Glomerular visceral epithelial cell (primary cell): Measurements from ENCODE around the gene ZBTB7A.

Experiments used
- DNase-seq: peaks from one replicate; pipeline ENCODE4 v3.0.0-alpha.2; 2016; ENCODE audit errors: extremely low spot score

The ZBTB7A gene

GRCh38 chr19:4036576-4037300 is 30.0 kb downstream of the ZBTB7A start:
- DNase-seq = no peak

DNA sequence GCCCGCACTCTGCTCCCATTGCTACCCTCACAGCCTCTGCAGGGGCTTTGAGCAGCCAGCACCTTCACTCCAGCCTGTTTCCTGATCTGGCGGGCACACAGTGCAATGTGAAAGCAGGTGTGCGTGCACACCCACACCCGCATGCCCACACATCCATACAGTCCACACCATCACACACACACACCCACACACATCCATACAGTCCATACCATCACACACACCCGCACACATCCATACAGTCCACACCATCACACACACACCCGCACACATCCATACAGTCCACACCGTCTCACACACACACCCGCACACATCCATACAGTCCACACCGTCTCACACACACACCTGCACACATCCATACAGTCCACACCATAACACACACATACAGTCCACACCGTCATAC is 31.1 kb downstream of the ZBTB7A start:
- no peak for DNase-seq

GRCh38 chr19:4035018-4035566 is 31.6 kb downstream of the ZBTB7A start:
- DNase-seq = no peak

DNA sequence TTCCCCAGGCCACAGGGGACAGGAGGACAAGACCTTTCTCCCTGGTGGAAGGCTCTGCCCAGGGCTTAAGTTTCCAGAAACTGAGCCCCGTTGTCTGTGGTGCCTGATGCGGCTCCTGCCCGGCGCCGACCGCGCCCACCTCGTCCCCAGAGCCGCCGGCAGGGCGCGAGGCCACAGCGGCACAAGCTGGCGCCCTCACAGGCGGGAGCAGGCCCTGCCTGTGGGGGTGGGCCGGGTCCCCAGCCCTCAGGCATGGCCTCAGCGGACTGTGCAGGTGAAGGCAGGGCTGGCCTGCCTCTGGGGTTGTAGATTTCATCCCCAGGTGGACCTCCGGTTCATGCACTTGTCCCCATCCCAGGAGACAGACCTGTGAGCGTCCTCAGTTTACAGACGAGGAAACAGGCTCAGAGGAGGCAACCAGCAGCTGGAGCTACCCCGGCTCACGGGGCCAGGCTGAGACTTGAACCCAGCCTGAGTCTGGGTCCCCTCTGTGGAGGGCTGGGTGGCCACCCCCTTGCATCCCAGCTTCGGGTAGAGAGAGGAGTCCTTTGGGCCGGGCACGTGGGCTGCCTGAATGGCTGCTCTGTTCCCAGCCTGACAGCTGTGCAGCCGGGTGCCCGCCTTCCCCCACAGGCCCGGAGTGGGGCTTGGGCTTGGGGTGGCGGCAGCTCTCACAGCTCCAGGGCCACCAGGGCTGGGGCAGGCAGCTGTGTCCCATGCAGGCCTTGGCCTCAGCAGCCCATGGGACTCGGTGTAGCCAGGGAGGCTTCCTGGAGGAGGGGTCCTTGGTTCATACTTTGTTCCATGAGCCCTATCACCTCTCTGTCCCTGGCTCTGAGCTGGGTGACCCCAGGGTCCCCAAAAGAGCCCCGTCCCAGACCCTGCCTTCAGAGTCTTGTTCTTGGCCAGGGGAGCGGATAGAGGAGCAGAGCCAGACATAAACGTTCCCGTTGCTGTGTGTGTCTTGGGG is 32.4 kb downstream of the ZBTB7A start:
- DNase-seq = no peak

DNA sequence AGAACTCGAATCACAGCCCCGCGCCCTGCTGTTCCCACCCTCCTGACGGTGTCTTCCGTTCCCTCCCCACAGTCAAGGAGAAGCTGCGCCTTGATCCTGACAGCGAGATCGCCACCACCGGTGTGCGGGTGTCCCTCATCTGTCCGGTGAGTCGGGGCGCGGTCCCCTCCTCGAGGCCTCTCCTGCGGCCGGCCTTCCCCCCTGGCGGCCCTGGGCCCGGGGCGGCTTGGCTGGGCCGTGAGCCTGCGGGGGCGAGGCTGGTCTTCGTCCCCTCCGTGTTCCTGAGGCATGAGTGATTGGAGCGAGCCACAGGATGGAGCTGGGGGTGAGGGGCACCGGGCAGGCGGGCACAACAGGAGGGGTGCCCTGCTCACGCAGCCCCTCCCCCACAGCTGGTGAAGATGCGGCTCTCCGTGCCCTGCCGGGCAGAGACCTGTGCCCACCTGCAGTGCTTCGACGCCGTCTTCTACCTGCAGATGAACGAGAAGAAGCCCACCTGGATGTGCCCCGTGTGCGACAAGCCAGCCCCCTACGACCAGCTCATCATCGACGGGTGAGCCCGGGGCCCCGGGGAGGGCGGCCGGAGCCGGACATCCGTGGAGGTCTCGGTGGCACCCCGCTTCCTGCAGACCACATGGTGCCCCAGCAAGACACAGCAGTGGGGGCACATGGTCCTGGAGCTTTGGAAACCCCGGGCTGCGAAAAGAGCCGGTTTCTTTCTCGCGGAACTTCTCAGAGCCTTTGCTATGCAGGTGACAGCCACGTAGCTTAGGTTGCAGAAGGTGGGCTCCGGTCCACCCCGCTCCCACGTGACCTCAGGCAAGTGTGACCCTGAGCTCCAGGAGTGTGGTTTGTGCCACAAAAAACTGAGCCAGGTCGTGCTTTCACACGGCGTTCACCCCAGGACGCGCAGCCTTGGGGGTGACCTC is 33.4 kb downstream of the ZBTB7A start:
- DNase-seq = no peak

GRCh38 chr19:4032436-4032835 is 34.3 kb downstream of the ZBTB7A start:
- no peak for DNase-seq

GRCh38 chr19:4031420-4031819 is 35.3 kb downstream of the ZBTB7A start:
- DNase-seq = no peak

DNA sequence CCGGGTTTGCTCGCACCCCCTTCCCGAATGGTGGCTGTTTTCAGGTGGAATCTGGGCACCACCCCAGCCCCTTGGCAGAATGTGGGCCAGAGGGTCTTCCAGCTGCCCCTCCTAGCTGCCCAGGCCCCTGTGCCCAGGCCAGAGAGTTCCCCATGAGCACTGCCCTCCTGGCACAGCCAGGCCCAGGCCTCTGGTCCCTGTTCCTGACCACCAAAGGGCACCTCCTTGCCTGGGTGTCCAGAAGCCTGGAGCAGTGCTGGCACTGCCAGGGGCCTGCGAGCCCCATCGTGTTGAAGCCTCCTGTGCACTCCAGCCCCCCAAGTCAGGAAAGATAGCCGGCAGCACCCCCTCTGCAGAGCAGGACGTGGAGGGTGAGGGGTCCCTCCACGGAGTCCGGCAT is 35.7 kb downstream of the ZBTB7A start:
- DNase-seq = no peak

DNA sequence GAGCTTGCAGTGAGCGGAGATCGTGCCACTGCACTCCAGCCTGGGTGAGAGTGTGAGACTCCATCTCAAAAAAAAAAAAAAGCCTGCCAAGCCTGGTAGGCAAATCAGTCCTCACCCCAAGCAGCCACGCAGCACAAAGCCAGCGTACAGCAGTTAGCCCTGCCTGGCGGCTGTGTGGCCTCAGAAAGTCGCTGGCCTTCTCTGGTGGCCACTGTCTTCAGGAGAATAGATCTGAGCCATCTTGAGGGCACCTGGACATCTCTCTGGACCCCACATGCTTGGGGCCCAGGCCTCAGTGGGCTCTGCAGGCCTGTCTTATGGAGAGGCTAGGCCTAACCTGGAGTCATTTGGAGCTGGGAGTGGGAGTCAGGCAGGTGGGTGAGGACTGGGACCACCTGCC is 36.1 kb downstream of the ZBTB7A start:
- no peak for DNase-seq

DNA sequence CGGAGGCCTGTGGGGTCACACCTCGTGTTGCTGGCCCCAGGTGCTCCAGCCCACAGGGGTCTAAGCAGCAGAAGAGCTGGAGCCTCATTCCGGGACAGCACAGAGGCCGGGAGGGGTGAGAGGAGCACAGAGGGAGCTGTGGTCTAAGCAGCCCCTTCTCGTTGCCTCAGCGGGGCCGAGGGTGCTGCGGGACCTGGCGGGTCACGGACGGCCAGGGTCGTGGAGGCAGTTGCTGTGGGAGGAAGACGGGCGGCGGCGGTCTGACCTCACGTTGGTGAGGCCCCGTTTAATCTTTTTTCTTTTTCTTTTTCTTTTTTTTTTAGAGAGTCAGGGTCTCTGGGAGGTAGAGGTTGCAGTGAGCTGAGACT is 37.5 kb downstream of the ZBTB7A start:
- no peak for DNase-seq

DNA sequence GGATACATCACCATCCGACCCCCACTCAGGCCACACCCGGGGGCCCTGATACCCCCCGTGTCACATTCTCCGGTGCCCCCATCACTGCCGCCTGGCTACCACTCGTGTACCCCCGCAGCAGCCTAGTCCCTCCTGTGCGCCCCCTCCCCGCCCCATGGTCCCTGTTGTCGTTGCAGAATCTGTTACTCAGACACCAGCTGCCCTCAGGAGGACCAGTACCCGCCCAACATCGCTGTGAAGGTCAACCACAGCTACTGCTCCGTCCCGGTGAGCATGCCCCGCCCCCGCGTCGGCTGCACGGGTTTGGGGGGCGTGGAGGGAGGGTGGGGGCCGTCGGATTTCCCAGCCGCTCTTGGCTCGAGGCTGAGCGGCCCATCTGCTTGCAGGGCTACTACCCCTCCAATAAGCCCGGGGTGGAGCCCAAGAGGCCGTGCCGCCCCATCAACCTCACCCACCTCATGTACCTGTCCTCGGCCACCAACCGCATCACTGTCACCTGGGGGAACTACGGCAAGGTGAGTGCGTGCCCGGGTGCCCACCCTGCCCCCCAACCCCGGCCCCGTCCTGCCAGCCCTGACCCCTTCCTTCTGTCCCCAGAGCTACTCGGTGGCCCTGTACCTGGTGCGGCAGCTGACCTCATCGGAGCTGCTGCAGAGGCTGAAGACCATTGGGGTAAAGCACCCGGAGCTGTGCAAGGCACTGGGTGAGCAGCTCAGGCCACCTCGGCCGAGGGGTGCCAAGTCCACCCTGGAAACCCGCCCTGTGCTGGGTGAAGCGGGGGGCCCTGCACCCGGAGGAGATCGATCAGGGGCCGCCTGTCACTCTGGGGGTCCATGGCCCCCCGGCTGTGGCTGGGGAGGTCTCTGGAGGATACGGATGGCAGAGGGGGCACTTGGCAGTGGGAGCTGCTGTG is 38.1 kb downstream of the ZBTB7A start:
- no peak for DNase-seq

DNA sequence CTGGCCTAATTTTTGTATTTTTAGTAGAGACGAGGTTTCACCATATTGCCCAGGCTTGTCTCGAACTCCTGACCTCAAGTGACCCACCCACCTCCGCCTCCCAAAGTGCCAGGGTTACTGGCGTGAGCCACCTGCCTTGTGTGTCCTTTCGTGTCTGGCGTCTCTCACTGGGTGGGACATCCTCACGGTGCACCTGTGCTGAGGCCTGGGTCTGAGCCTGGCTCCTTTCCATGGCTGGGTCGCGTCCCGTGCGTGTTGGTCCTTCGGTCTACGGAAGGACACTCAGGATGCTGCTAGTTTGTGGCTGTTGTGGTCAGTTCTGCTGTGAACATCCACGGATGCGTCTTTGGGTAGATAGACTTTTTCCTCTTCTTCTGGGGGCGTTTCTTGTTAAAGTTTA is 39.6 kb downstream of the ZBTB7A start:
- DNase-seq = no peak

DNA sequence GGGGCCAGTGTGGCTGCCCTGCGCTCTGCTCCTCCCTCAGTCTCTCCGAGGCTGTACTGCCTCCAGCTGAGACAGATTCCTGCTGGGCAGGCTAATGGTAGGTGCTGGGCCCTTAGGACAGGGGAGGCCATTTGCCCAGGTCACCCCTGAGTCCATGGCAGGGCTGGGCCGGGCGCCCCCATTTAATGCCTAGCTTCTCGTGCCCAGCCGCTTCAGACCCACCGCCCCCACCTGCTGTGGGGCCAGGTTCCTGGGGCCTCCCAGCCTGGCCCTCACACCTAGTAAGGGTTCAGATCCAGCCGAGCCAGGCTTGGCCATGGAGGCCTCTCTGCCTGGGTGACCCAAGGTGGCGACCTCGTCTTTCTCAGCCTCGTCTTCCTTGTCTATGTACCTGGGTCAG is 41.4 kb downstream of the ZBTB7A start:
- no peak for DNase-seq

- DNase-seq = no peak
These were observed 42.9 kb downstream of the ZBTB7A start for GRCh38 chr19:4023600-4024398.

DNA sequence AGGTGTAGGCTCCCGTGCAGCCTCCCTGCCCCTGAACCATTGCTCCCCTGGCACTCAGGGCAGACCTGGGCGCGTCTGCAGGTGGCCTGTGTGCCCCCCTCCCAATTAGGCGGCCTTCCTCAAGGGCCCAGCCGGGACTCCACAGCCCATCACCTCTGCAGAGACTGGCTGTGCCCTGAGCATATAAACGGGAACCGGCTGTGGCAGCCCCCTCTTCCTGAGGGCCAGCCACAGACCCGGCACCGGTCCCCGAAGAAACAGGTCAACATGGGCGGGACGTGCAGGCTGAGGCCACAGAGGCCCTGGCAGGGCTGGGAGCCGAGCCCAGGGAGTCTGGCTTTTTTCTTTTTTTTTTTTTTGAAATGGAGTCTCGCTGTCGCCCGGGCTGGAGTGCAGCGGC is 47.1 kb downstream of the ZBTB7A start:
- DNase-seq = no peak

GRCh38 chr19:4018775-4019504 is 47.8 kb downstream of the ZBTB7A start:
- no peak for DNase-seq

DNA sequence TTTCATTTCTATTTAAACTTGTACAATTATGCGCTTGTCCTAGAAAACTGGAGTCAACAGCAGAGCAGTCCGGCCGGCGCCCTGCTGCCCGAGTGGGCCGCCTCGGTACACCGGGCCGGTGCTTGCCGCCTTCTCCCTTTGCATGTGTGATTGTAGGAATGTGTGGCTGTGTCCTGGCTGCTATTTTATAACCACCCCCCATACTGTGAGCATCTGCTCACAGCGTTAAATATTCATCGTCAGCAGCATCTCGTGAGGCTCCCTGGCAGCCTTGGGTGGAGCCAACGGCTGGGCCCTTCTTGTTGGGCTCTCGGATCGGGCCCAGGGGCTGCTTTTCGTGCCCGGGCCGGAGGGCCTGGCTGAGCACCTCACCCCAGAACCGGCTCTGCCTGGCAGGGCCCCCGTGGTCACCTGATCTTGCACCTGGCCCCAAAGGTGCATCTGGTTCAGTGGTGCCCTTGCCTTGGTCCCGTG is 48.5 kb downstream of the ZBTB7A start:
- no peak for DNase-seq

DNA sequence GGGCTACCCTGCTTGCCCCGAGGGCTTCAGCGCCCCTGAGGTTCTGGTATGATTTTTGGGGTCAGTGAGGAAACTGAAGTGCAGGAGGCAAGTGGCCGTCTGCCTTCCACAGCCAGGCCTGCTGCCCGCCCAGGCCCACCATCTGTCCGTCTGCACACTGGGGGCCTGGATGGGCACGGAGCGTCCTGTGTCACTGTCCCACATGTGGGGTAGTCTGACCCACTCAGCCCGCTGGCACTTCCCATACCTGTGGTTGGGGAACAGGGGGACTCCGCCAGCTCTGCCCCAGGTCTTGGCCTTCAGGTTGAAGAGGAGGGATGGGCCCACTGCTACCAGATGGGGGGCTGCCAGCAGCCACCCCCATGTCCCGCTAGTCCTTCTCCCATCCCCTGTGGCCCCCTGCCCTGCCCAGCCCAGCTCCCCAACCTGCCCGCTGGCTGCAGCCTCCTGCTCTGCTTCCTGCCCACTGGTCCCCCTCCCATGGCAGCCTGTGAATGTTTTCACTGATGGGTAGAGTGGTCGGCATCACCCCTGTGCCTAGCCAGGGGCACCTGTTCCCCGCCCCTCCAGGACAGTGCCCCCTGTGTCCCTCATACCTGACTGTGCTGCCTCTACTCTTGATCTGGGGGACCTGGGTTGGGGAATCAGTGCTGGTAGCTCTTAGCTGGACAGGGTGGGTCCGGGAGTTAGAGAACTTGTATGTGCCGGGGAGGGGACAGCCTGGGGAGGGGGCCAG is 49.6 kb downstream of the ZBTB7A start:
- no peak for DNase-seq
